Thyroid gland (tissue), 4 donors: Measurements from ENCODE around the gene BTRC.

ENCODE experiments used
- POLR2A ChIP-seq, 2 donors: fragments of 450-650 bp; IDR thresholded peaks; one replicate each; pipeline ENCODE4 v1.6.1; 2017; ENCODE audit warnings: antibody characterized with exemption in 2 of 2, mild to moderate bottlenecking in 2 of 2, moderate library complexity in 1 of 2
- TF ChIP-seq, protein P1 (sequence below), 6 experiments: fragments of 200-600 bp in 3 of 6; fragments of 450-650 bp in 3 of 6; sonication (generic) in 3 of 6; IDR thresholded peaks; one replicate each; pipeline ENCODE4 v1.5.1; 2016 to 2019; ENCODE audit warnings: antibody characterized with exemption in 6 of 6, mild to moderate bottlenecking in 2 of 6, inconsistent platforms in 1 of 6, moderate library complexity in 1 of 6

- no peak for TF ChIP-seq POLR2A (IDR thresholded peaks at IDR 0.05)
- TF ChIP-seq, protein P1, sequence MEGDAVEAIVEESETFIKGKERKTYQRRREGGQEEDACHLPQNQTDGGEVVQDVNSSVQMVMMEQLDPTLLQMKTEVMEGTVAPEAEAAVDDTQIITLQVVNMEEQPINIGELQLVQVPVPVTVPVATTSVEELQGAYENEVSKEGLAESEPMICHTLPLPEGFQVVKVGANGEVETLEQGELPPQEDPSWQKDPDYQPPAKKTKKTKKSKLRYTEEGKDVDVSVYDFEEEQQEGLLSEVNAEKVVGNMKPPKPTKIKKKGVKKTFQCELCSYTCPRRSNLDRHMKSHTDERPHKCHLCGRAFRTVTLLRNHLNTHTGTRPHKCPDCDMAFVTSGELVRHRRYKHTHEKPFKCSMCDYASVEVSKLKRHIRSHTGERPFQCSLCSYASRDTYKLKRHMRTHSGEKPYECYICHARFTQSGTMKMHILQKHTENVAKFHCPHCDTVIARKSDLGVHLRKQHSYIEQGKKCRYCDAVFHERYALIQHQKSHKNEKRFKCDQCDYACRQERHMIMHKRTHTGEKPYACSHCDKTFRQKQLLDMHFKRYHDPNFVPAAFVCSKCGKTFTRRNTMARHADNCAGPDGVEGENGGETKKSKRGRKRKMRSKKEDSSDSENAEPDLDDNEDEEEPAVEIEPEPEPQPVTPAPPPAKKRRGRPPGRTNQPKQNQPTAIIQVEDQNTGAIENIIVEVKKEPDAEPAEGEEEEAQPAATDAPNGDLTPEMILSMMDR (IDR thresholded peaks at IDR 0.05): no peak
Observed at GRCh38 chr10:101535949-101536348, 182.0 kb downstream of the BTRC start.
